NCI-H510A treated with DMSO at 0.1 percent for 48 hours (cell line): Measurements from ENCODE around the gene GDPGP1.
"Not testable (repeated sequence)": the region's sequence is repeated elsewhere in the genome, so short reads cannot be mapped to it uniquely, and the experiment has no call there.

Source experiments
- DNase-seq: peaks from one replicate; lab custom pipeline; 2025; lab: John Stamatoyannopoulos, UW

The GDPGP1 gene

DNA sequence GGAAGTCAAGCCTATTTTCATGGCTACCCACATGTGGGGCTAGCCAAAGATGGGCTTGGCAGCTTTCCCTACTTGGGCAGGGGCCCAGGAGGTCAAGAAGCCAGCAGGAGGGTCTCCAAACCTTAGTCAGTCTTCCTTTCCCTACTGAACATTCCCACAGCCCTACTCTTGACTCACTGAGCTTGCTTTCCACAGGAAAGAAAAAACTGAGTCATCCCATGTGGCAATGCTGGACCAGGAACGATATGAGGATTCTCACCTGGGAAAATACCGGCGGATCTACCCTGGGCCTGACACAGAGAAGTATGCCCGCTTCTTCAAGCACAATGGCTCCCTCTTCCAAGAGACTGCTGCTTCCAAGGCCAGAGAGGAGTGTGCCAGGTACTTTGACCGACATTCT, 27.8 kb downstream of the GDPGP1 start:
- DNase-seq, result no peak

DNA sequence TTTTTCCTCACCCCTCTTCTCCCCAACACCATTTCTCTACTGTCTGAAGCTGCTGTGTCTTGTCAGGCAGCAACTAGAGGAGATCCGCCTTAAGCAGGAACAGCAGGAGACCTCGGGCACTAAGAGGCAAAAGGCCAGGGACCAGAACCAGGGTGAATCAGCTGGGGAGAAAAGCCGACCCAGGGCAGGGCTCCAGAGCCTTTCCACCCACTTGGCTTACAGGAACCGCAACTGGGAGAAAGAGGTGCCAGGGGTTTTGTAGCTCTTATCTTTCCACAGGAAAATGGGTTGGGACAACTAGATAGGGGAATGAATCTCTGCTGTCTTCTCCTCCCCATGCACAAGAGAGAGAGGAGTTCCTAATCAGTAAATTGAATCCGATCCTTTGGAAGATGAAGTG, 28.4 kb downstream of the GDPGP1 start:
- DNase-seq, result no peak

DNA sequence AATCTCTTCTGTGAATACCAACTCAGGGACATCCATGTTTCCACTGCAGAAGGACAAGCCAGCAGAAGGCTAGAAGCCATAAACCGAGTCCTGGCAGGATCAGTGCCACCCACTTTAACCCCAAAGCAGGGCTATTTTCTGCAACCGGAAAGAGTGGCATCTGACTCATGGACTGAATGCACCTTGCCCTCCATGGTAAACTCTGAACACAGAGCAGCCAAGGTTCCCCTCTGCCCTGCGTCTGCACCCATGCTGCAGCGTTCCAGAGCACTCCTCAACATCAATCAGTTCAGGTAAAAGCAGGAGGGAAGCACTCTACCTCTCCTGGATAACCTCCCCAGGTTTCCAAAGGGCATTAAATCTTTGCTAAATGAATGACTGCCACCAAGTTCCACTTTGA, 30.7 kb downstream of the GDPGP1 start:
- no peak for DNase-seq

DNA sequence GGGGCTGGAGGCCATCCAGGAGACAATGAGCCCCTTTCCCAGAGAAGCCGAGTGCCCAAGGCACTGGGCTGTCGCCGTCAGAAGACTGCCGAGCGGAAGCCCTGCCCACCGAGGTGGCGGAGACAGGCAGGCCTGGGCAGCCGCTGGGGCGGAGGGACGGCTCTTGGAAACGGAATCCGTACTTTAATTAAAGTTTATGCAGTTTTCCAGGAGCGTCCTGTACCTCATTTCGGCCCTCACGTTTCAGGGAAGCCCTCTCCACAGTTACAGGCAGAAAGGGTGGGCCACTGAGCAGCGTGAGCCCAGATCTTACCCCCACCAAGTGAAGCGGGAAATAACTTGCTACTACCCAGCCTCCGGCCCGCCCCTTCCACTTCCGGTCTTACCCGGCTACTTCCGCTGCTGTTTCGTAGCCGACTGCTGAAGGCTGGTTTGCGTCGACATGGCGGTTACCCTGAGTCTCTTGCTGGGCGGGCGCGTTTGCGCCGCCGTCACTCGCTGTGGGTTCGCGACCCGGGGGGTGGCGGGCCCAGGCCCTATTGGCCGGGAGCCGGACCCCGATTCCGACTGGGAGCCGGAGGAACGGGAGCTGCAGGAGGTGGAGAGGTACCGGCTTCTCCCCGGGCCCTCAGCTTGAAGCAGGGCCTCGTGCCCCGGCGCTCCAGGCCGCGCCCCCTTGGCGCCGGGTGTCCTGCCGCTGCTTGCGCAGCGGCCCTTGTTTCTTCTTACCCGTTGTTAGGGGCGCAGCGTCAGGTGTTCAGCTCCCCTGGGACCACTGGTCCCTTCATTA, 31.5 kb downstream of the GDPGP1 start, which contains the start of gene NGRN:
TSS of gene NGRN (plus strand) at position 402 of the 790 bp plus-strand sequence. CDS start at position 443, 41 bp downstream.
- DNase-seq, result peak; percentile 62

- DNase-seq, result peak; percentile 35
Measured at GRCh38 chr15:90266061-90266431, 32.0 kb downstream of the GDPGP1 start.

DNA sequence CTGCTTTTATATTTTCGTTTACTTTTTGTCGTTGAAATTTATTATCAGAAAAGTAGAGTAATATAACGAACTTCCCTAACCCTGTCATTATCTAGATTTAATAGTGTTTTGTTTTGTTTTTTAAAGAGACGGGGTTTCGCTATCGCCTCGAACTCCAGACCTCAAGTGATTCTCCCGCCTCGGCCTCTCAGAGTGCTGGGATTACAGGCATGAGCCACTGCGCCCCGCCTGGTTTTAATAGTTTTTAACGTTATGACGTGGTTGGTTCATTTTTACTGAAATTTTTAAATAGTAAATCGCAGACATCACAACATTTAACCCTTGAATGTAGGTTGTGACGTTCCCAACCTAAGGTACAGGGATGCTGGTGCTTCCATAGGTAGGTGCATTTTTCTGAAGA, 32.5 kb downstream of the GDPGP1 start:
- no peak for DNase-seq

- DNase-seq, result peak; percentile 51
Measured at GRCh38 chr15:90268415-90268814, 34.4 kb downstream of the GDPGP1 start.

DNA sequence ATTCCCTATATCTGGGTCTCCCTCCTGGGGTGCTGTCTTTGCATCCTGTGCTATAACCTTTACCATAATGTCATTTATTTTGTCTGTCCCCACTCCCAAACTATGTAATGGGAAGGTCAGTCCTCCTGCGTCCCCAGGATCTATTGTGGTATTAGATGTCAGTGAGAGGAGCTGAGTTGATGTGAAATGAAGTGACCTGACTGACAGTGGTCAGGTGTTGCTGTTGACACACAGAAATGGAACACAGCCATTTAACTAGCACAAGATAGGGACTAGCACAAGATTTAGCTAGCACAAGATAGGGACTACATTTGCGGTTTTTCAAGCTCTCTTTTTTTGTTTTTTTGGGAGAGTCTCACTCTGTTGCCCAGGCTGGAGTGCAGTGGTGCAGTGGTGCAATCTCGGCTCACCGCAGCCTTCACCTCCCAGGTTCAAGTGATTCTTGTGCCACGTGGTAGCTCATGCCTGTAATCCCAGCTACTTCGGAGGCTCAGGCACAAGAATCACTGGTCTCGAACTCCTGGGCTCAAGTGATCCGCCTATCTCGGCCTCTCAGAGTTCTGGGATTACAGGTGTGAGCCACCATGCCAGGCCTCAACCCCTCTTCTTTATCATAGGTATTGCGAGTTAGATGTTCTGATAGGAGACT, 36.6 kb downstream of the GDPGP1 start:
- no peak for DNase-seq

- no peak for DNase-seq
Measured at GRCh38 chr15:90271459-90272166, 37.6 kb downstream of the GDPGP1 start.

GRCh38 chr15:90278467-90278866, 44.5 kb downstream of the GDPGP1 start:
- not testable (repeated sequence) for DNase-seq

GRCh38 chr15:90280743-90281142, 46.7 kb downstream of the GDPGP1 start:
- not testable (repeated sequence) for DNase-seq

GRCh38 chr15:90281637-90282036, 47.6 kb downstream of the GDPGP1 start:
- DNase-seq, result peak; percentile 9

DNA sequence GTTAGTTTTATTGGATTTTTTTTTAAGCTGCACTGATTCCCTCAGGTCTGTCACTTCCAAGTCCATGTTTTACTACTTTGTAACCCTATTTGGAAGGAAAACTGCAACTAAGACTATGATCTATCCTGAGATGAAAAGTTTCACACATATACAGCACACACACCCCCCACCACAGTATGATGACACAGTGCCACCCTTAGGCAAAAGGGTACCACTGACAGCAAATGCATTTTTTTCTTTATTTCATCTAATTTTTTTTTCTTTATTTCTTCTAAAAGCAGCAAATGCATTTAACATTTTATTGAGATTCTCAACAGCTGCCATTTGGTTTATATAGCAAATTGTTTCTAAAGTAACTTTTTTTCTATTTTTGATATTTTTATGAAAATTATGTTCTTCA, 52.7 kb downstream of the GDPGP1 start:
- no peak for DNase-seq

GRCh38 chr15:90287101-90287500, 53.1 kb downstream of the GDPGP1 start:
- DNase-seq, result no peak

- no peak for DNase-seq
Measured at GRCh38 chr15:90287946-90288345, 53.9 kb downstream of the GDPGP1 start.

DNA sequence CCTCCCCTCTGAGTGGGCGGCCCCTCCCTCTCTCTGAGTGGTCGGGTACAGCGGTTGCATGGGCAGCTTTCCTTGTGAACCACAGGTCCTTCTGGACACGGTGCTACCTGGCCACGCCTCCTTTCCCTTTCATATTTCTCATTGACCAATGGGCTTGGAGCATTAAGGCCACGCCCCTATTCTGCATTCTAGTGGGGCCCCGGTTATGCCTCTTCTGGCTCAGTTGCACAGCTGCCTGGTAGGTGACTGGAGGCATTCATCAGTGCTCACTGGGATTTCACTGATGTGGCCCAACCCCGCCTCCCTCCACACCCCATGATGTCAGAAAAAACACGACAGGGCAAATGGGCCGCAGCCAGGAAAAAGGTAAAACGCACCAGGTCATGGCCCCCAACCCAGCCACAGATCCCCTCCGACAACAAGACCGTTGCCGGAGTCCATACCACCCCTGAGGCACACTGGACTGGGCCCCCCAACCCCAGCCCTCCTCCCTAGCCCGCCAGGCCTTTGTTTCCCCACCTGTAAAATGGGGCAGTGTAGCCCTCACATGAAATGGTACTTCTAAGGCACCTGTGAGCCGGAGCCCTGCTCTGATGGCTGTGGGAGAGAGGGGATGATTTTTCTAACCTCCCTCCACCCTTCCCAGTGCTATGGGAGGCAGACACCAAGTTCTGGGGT, 57.8 kb downstream of the GDPGP1 start:
- no peak for DNase-seq

DNA sequence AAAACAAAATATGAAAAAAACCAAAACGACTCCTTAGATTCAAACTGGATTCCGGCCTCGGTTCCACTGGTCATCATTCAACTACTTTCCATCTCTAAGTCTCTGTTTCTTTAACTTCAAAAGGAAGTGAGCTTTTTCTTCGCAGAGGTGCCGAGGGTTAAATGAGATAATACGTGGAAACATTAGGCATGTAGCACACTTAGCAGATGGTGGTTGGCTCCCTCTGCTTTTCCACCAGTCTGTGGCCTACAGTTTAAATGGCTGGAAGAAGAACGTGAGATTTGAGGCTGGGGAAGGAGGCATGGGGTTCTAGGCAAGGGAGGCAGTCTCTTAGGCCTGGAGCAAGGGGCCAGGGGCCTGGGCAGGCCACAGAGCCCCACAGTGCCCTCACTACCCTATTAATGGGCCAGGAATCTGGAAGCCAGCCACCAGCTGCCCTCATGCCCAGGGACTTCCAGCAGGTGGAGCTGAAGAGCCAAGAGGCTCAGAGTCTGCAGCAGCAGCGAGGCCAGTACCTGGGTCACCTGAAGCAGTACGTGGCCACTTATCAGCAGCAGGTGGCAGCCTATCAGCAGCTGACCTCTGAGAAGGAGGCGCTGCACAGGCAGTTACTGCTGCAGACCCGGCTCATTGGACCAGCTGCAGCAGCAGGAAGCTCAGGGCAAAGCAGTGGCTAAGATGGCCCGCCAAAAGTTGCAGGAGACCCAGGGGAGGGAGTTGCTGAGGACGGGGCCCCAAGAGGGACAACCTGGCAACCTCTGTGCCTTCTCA, 59.2 kb downstream of the GDPGP1 start:
- DNase-seq, result peak; percentile 79

DNA sequence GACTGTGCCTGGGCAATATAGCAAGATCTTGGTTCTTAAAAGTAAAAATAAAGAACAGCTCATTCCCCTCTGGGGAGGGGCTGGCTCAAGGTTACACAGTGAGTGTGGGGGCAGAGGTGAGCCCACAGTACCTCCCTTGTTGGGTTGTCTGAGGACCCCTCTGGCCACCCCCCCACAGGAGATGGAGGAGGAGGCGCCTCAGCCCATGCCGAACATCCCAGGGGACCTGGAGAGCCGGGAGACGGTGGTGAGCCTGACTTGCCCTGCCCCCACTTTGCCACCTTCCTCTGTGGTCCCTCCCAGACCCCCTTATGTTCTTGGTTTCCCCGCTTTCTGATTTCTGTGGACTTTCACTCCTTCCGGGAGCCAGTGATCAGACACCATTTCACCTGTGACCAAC, 60.1 kb downstream of the GDPGP1 start:
- no peak for DNase-seq

- DNase-seq, result no peak
Measured at GRCh38 chr15:90294601-90295269, 60.7 kb downstream of the GDPGP1 start.

GRCh38 chr15:90295270-90295648, 61.2 kb downstream of the GDPGP1 start:
- DNase-seq, result no peak
